GM19452 (cell line): ENCODE results near the gene INSL3.
A peak's percentile ranks its signal among the peaks of the same experiment; 100 is the strongest.
"Not testable (repeated sequence)": the region's sequence is repeated elsewhere in the genome, so short reads cannot be mapped to it uniquely, and the experiment has no call there.

Experiments used
- ATAC-seq: cut with Tn5 transposase; IDR thresholded peaks from one replicate; pipeline ENCODE4 v1.9.1; 2021; ENCODE audit not compliant: unreplicated experiment

Gene INSL3

GRCh38 chr19:17790059-17790780, 31.1 kb downstream of the INSL3 start:
- no peak for ATAC-seq

- ATAC-seq: no peak
These were observed 32.7 kb downstream of the INSL3 start for GRCh38 chr19:17788632-17789031.

GRCh38 chr19:17787274-17787913, 33.9 kb downstream of the INSL3 start:
- ATAC-seq: no peak

GRCh38 chr19:17784201-17785008, 36.9 kb downstream of the INSL3 start:
- no peak for ATAC-seq

- not testable (repeated sequence) for ATAC-seq
These were observed 37.6 kb downstream of the INSL3 start for GRCh38 chr19:17783721-17784120.

- no peak for ATAC-seq
These were observed 40.5 kb downstream of the INSL3 start for GRCh38 chr19:17780781-17781180.

- no peak for ATAC-seq
These were observed 42.1 kb downstream of the INSL3 start for GRCh38 chr19:17778968-17779929.

- no peak for ATAC-seq
These were observed 42.9 kb downstream of the INSL3 start for GRCh38 chr19:17778251-17778967.

GRCh38 chr19:17777840-17778239, 43.5 kb downstream of the INSL3 start:
- ATAC-seq: not testable (repeated sequence)

- peak; percentile 61 for ATAC-seq
These were observed 45.1 kb downstream of the INSL3 start for GRCh38 chr19:17775991-17776803.

GRCh38 chr19:17775245-17775927, 45.9 kb downstream of the INSL3 start:
- ATAC-seq: no peak

GRCh38 chr19:17772172-17772571, 49.1 kb downstream of the INSL3 start:
- no peak for ATAC-seq

- no peak for ATAC-seq
These were observed 50.7 kb downstream of the INSL3 start for GRCh38 chr19:17770613-17771012.

GRCh38 chr19:17767559-17767958, 53.8 kb downstream of the INSL3 start:
- no peak for ATAC-seq

- no peak for ATAC-seq
These were observed 54.7 kb downstream of the INSL3 start for GRCh38 chr19:17766543-17767131.
